Posterior vena cava (tissue), 2 donors: ENCODE results near the gene FAM83E. TPM values are rescaled to one million over a fixed set of nuclear protein-coding genes. Genes with fewer than 3 reads are reported as not detected.

Experiments used
- DNase-seq: peaks from one replicate; pipeline ENCODE4 v3.0.0-alpha.2; 2020; ENCODE audit warnings: low spot score
- intact Hi-C, 2 donors: fragments of 100-400 bp; cut with DNase I; formaldehyde crosslinking; loops; one replicate each; pipeline versions ENCODE4 v1.14.1 to v1.14.2; 2022 to 2023
- total RNA-seq, 2 donors: library from RNA; stranded (reverse); fragmentation: NEBNext Ultra II Directional; extraction: Animal tissue kit (Norgen Biotek cat#: 25700); gene quantifications; one replicate each; pipeline ENCODE4 v1.2.1, GENCODE V29; 2021
- donor health status: DM: yes; HTN: yes; CAD: no.
- donor health status: DM: yes; HTN: yes; CAD: no.

Gene FAM83E
- total RNA-seq, 2 donors from 2014 or later: not detected

GRCh38 chr19:48644839-48645619 is 30.2 kb upstream of the FAM83E start:
- intact Hi-C loops: loop anchor here (5.0 to 10.0 kb wide), 2 partner anchors 190 to 342 kb away; partner anchors contain the start of gene HSD17B14 (in 1 of the 2)
- peak; percentile 91 for DNase-seq

GRCh38 chr19:48644355-48644754 is 29.5 kb upstream of the FAM83E start:
- intact Hi-C loops: loop anchor here (5.0 to 10.0 kb wide), 2 partner anchors 190 to 343 kb away; partner anchors contain the start of gene HSD17B14 (in 1 of the 2)
- DNase-seq: no peak

- intact Hi-C loops: loop anchor here (5.0 to 10.0 kb wide), 2 partner anchors 192 to 344 kb away; partner anchors contain the start of gene HSD17B14 (in 1 of the 2)
- no peak for DNase-seq
Observed at GRCh38 chr19:48642862-48643261, 28.0 kb upstream of the FAM83E start.

GRCh38 chr19:48641850-48642249 is 27.0 kb upstream of the FAM83E start:
- no peak for DNase-seq

GRCh38 chr19:48639483-48640375 is 24.9 kb upstream of the FAM83E start:
- no peak for DNase-seq
- intact Hi-C loops: loop anchor here (5.0 to 10.0 kb wide), 2 partner anchors 195 to 348 kb away; partner anchors contain the start of gene HSD17B14 (in 1 of the 2)

More at GRCh38 chr19:48641850-48642249, 27.0 kb upstream of the FAM83E start:
- intact Hi-C loops: loop anchor here (5.0 to 10.0 kb wide), 2 partner anchors 193 to 345 kb away; partner anchors contain the start of gene HSD17B14 (in 1 of the 2)

- DNase-seq: peak; percentile 83
- intact Hi-C loops: no loop called here
Observed at GRCh38 chr19:48638831-48639381, 24.0 kb upstream of the FAM83E start.

- intact Hi-C loops: no loop called here
- peak; percentile 91 for DNase-seq
Observed at GRCh38 chr19:48637948-48638830, 23.3 kb upstream of the FAM83E start.

- peak; percentile 99 for DNase-seq
- intact Hi-C loops: no loop called here
Observed at GRCh38 chr19:48637449-48637947, 22.6 kb upstream of the FAM83E start.

GRCh38 chr19:48636859-48637448 is 22.1 kb upstream of the FAM83E start, which contains the start of gene DBP:
DBP (minus strand) TSS chr19:48637379; CDS start chr19:48636994, 385 bp downstream.
- peak; percentile 87 for DNase-seq
- intact Hi-C loops: no loop called here

GRCh38 chr19:48635966-48636858 is 21.3 kb upstream of the FAM83E start:
- peak; percentile 85 for DNase-seq
- intact Hi-C loops: no loop called here

GRCh38 chr19:48635263-48635965 is 20.5 kb upstream of the FAM83E start:
- intact Hi-C loops: no loop called here
- DNase-seq: peak; percentile 87

- intact Hi-C loops: no loop called here
- DNase-seq: peak; percentile 99
Observed at GRCh38 chr19:48634424-48635262, 19.8 kb upstream of the FAM83E start.

- intact Hi-C loops: no loop called here
- no peak for DNase-seq
Observed at GRCh38 chr19:48634036-48634342, 19.1 kb upstream of the FAM83E start.

- intact Hi-C loops: no loop called here
- no peak for DNase-seq
Observed at GRCh38 chr19:48633148-48634035, 18.5 kb upstream of the FAM83E start.
